HG02759 (cell line): ENCODE data around the gene WDR6.
"Not testable (repeated sequence)": the region's sequence is repeated elsewhere in the genome, so short reads cannot be mapped to it uniquely, and the experiment has no call there.

Experiments
- ATAC-seq: cut with Tn5 transposase; IDR thresholded peaks from one replicate; pipeline ENCODE4 v1.9.1; 2021; ENCODE audit warnings: mild to moderate bottlenecking, moderate library complexity; ENCODE audit not compliant: unreplicated experiment

WDR6 gene

GRCh38 chr3:48991851-48992545, 15.2 kb upstream of the WDR6 start:
- ATAC-seq, result no peak

GRCh38 chr3:48993834-48994233, 13.4 kb upstream of the WDR6 start:
- no peak for ATAC-seq

GRCh38 chr3:48996640-48997039, 10.6 kb upstream of the WDR6 start:
- ATAC-seq, result no peak

GRCh38 chr3:48997102-48997635, 10.0 kb upstream of the WDR6 start:
- ATAC-seq, result no peak

GRCh38 chr3:48997714-48998637, 9.2 kb upstream of the WDR6 start:
- ATAC-seq, result no peak

- no peak for ATAC-seq
These were observed 7.9 kb upstream of the WDR6 start for GRCh38 chr3:48999085-48999858.

GRCh38 chr3:49001155-49001554, 6.0 kb upstream of the WDR6 start:
- ATAC-seq, result no peak

- ATAC-seq, result no peak
These were observed 2.6 kb upstream of the WDR6 start for GRCh38 chr3:49004352-49005302.

- no peak for ATAC-seq
These were observed 1.9 kb upstream of the WDR6 start for GRCh38 chr3:49005303-49005680.

GRCh38 chr3:49005998-49006397, 1.2 kb upstream of the WDR6 start:
- no peak for ATAC-seq

- no peak for ATAC-seq
These were observed 653 bp upstream of the WDR6 start for GRCh38 chr3:49006408-49007067.

GRCh38 chr3:49007771-49008528, 759 bp downstream of the WDR6 start:
- peak; percentile 40 for ATAC-seq

- not testable (repeated sequence) for ATAC-seq
These were observed 1.4 kb downstream of the WDR6 start for GRCh38 chr3:49008627-49009026.

- ATAC-seq, result no peak
These were observed 2.2 kb downstream of the WDR6 start for GRCh38 chr3:49009396-49009795.

- ATAC-seq, result no peak
These were observed 5.3 kb downstream of the WDR6 start for GRCh38 chr3:49012441-49013017.

GRCh38 chr3:49013113-49013737, 6.0 kb downstream of the WDR6 start:
- no peak for ATAC-seq

GRCh38 chr3:49013738-49014660, 6.8 kb downstream of the WDR6 start:
- no peak for ATAC-seq
